ENCODE results near the gene FILIP1L.

Gene FILIP1L

GRCh38 chr3:100008081-100008698 is 106.1 kb downstream of the FILIP1L start:
- DNase-seq (ENCODE audit: low spot score) = no peak

- no peak for DNase-seq (ENCODE audit: low spot score)
Observed at GRCh38 chr3:100007313-100007712, 107.0 kb downstream of the FILIP1L start.

- DNase-seq (ENCODE audit: low spot score) = no peak
Observed at GRCh38 chr3:100006570-100007271, 107.6 kb downstream of the FILIP1L start.

GRCh38 chr3:100005665-100006393 is 108.5 kb downstream of the FILIP1L start:
- no peak for DNase-seq (ENCODE audit: low spot score)

- no peak for DNase-seq (ENCODE audit: low spot score)
Observed at GRCh38 chr3:100004931-100005330, 109.4 kb downstream of the FILIP1L start.

- no peak for DNase-seq (ENCODE audit: low spot score)
Observed at GRCh38 chr3:100003609-100004503, 110.4 kb downstream of the FILIP1L start.

GRCh38 chr3:100002599-100003350 is 111.5 kb downstream of the FILIP1L start:
- no peak for DNase-seq (ENCODE audit: low spot score)

GRCh38 chr3:100001526-100002270 is 112.6 kb downstream of the FILIP1L start:
- no peak for DNase-seq (ENCODE audit: low spot score)

- DNase-seq (ENCODE audit: low spot score) = no peak
Observed at GRCh38 chr3:100001083-100001482, 113.2 kb downstream of the FILIP1L start.

- no peak for DNase-seq (ENCODE audit: low spot score)
Observed at GRCh38 chr3:99999536-99999935, 114.8 kb downstream of the FILIP1L start.

GRCh38 chr3:99997293-99997692 is 117.0 kb downstream of the FILIP1L start:
- no peak for DNase-seq (ENCODE audit: low spot score)

- DNase-seq (ENCODE audit: low spot score) = no peak
Observed at GRCh38 chr3:99990179-99990578, 124.1 kb downstream of the FILIP1L start.

- DNase-seq (ENCODE audit: low spot score) = no peak
Observed at GRCh38 chr3:99984668-99985067, 129.6 kb downstream of the FILIP1L start.

- DNase-seq (ENCODE audit: low spot score) = no peak
Observed at GRCh38 chr3:99984139-99984538, 130.2 kb downstream of the FILIP1L start.

GRCh38 chr3:99982650-99983049 is 131.7 kb downstream of the FILIP1L start:
- no peak for DNase-seq (ENCODE audit: low spot score)

GRCh38 chr3:99981138-99981537 is 133.2 kb downstream of the FILIP1L start:
- no peak for DNase-seq (ENCODE audit: low spot score)

GRCh38 chr3:99980606-99981005 is 133.7 kb downstream of the FILIP1L start:
- no peak for DNase-seq (ENCODE audit: low spot score)

GRCh38 chr3:99978221-99978620 is 136.1 kb downstream of the FILIP1L start:
- no peak for DNase-seq (ENCODE audit: low spot score)

GRCh38 chr3:99976584-99976983 is 137.7 kb downstream of the FILIP1L start:
- DNase-seq (ENCODE audit: low spot score) = no peak

- DNase-seq (ENCODE audit: low spot score) = no peak
Observed at GRCh38 chr3:99974989-99975388, 139.3 kb downstream of the FILIP1L start.
